ENCODE data around the gene PTPRG.

DNA sequence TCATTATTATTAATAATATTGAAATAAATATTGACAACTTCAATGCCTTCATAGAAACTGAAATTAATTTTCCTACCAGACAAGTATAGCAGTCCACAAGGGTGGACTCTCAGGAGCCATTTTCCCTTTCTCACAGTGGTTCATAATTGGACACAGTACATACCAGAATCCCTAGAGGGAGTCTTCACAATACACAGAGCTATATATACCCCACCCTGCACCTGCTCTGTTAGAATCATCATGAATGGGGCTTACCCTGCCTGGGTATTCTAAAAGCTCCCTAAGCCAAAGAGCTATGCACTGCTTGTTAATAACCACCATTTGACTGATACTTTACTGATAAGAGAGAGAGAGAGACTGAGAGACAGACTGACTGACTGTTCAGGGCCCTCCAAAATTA, 677.1 kb downstream of the PTPRG start:
- no peak for TF ChIP-seq RAD21 (IDR thresholded peaks at IDR 0.05; ENCODE audit: low read depth)
- TF ChIP-seq REST (IDR thresholded peaks at IDR 0.05; ENCODE audit: low read depth), result no peak
- no peak for TF ChIP-seq TCF12 (IDR thresholded peaks at IDR 0.05; ENCODE audit: low read depth)
- TF ChIP-seq MAX (IDR thresholded peaks at IDR 0.05), result no peak
- TF ChIP-seq YY1 (IDR thresholded peaks at IDR 0.05; ENCODE audit: low read depth), result no peak
- no peak for TF ChIP-seq CEBPB (IDR thresholded peaks at IDR 0.05)
- TF ChIP-seq EGR1 (IDR thresholded peaks at IDR 0.05), result no peak
- TF ChIP-seq EP300 (IDR thresholded peaks at IDR 0.05; ENCODE audit: borderline replicate concordance), result no peak
- TF ChIP-seq TAF1 (IDR thresholded peaks at IDR 0.05; ENCODE audit: low read depth), result no peak
